COLO668 (cell line): ENCODE data around the gene CLK1.
A peak's percentile ranks its signal among the peaks of the same experiment; 100 is the strongest.
"Not testable (repeated sequence)": the region's sequence is repeated elsewhere in the genome, so short reads cannot be mapped to it uniquely, and the experiment has no call there.

ENCODE experiments used
- DNase-seq: peaks from one replicate; lab custom pipeline; 2025; ENCODE audit not compliant: unreplicated experiment; lab: John Stamatoyannopoulos, UW

Gene CLK1

DNA sequence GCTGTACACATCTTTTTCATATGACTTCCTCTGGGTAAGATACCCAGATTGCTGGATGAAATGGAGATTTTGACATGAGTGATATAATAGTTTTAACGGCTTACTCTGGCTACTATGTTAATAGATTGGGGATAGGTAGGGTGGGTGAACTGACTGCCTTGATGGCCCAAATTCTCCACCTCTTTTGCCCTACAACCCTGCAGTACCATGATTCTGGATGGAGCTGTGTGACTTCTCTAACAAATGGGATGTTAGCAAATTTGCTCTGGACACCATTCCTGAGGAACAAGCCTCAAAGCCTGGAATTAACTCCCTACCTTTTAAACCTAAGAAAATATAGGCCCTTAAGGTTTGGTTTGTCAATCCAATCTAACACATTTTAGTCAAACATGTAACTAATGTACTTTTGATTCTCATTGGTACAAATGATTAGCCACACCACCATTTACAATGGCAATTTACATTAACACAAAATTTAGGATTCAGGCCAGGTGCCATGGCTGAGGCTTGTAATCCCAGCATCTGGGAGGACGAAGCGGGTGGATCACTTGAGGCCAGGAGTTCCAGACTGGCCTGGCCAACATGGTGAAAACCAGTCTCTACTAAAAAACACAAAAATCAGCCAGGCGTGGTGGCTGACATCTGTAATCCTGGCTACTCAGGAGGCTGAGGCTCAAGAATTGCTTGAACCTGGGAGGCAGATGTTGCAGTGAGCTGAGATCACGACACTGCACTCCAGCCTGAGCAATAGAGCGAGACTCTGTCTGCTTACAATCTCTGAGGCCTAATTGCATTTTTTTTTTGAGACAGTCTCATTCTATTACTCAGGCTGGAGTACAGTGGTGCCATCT, 12.8 kb downstream of the CLK1 start:
- no peak for DNase-seq

DNA sequence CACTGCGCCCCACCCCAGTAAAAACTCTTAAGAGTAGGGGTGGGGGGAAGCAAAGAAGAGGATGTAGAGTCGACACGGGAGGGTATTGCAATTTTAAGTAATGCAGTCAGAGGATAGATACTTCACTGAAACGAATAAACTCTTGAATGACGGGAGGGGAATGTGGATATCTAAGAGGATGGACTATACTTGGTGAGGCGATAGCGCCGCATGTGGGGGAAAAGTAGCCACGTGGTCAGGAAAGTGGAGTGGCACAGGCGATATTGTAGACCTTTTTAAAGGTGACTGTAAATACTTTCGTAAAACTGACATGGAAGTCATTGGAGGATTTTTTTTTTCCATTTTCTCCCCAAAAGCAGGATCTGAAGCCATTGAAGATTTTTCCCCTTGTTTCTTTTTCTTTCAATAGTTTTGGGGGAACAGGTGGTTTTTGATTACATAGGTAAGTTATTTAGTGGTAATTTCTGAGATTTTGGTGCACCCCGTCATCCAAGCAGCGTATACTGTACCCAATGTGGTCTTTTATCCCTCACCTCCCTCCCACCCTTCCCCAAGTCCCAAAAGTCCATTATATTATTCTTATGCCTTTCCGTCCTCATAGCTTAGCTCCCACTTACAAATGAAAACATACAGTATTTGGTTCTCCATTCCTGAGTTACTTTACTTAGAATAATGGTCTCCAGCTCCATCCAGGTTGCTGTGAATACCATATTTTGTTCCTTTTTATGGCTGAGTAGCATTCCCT, 13.8 kb downstream of the CLK1 start:
- DNase-seq = no peak

DNA sequence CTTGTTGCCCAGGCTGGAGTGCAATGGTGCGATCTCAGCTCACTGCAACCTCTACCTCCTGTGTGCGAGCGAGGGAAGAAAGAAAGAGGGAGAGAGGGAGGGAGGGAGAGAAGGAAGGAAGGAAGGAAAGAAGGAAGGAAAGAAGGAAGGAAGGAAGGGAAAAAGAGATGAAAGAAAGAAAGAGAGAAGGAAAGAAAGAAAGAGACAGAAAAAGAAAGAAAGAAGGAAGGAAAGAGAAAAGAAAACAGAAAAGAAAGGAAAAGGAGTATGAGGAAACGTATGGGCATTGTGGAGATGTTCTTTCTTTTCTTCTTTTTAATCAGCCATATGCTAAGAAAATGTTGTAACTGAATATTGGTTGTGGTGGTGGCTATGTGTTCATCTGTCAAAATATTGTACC, 16.5 kb downstream of the CLK1 start:
- no peak for DNase-seq

DNA sequence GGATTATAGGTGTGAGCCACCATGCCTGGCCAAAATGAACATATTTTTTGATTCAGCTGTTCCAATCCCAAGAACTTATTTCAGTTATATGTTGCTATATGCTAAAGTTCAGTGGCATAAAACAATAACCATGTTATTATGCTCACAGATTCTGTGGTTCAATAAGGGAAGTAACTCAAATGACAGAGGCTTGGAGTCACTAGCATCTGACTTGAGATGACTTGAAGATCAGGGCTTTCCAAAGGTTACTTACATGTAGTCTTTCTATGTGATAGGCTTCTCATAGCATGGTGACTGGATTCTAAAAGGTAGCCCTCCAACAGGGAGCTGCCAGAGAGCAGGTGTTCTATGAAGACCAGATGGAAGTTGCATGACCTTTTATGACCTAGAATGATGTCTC, 17.2 kb downstream of the CLK1 start:
- DNase-seq = no peak

DNA sequence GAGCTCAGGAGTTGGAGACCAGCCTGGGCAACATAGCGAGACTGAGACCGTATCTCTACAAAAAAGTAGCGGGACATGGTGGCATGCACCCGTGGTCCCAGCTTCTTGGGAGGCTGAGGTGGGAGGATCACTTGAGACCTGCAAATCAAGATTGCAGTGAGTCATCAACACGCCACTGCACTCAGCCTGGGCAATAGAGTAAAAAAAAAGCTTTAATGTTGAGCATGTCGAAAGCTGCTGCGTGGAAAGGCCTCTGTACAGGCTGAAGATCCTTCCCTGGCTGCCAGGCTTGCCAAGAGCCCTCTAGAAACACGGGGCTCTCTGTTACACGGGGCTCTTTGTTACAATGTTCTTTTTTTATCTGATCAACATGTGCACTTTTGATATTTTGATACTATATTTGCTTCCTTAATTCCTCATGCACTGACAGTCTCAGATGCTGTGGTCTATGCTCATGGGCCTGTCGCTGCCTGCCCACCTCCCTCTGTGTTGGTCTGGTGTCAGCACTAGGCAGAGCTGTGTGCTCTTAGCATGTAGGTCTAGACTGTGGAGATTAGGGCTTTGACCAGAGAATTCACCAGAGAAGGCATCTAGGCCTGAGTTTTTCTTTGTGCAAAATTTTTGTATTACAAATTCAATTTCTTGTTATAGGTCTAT, 18.7 kb downstream of the CLK1 start:
- no peak for DNase-seq

DNA sequence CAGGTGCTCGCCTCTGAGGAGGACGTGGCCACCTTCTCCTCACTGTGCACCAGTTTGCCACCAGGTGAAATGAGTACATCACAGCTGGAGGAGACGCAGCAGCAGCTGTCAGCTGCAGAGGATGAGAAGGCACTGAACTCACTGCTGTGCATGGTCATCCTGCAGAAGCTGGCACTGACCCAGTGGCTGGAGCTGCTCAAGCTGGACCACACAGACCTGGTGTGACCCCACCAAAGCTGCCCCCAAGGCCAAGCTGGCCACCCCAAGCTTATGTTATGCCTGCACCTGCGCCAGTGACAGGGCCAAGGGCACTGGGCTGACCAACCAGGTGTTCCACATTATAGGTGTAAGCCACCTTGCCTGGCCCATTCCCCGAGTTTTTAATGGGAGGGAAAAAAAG, 19.3 kb downstream of the CLK1 start:
- no peak for DNase-seq

DNA sequence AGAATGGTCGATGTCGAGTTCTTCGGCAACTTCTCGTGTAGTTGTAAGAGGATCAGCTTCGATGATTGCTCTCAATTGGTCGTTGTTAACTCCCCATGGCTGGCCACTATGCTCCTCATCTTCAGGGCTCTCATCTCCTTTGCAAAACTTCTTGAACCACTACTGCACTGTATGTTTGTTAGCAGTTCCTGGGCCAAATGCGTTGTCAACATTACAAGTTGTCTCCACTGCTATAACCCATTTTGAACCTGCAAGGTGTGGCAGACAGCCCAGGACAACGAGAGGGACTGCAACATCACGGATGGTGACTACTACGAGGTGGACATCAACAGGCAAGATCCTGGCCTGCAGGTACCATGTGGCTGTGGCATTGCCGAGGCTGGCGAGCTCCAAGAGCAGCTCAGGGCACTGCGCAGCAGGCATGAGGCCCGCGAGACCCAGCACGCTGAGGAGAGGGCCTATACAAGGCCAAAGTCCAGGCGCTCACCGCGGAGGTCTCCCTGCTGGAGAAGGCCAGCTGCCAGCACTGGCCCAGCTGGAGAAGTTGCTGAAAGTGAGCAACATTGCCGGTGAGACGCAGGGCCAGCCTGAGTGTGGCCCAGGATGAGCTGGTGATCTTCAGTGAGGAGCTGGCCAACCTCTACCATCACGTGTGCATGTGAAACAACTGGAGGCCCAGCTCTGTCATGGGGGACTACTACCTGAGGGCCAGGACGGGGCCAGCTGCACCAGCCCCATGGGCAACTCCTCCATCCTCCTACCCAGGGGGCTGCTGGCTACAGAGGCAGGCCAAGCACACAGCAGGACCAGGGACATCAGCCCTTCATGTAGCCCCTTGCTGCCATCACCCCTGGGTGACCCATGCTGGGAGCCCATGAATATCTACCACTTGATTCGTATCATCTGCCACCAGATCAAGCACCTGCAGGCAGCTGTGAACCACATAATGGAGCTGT, 20.2 kb downstream of the CLK1 start:
- DNase-seq = no peak

DNA sequence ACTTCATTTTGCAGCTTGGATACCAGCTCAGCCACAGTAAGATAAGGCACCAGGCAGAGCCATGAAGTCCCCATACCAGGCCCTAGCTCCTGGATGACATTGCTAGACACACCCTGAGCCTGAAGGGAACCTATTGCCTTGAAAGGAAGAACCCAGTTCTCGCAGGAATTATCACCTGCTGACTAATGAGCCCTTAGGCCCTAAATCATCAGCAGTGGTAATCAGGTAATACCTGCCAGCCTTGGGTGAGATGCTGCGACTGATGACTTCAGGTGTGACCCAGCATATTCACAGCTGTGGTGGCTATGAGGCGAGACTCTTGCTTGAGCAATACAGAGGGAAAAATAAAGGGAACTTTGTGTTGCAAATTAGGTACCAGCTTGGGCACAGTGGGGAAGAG, 24.9 kb downstream of the CLK1 start:
- no peak for DNase-seq

DNA sequence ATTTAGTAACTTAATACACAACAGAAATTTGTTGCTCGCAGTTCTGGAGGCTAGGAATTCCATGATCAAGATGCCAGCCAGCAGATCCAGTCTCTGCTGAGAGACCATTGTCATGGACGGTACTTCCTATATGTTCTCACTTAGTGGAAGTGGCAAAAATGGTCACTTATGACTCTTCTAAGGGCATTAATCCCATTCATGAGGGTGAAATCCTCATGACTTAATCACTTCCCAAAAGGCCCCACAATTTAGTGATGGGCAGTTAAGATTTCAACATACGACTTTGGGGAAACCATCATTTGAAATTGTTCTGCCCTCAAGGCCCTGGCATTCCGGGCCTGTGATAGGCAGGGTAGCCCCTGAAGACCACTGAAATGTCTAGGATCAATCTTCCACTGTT, 29.8 kb downstream of the CLK1 start:
- DNase-seq = no peak

DNA sequence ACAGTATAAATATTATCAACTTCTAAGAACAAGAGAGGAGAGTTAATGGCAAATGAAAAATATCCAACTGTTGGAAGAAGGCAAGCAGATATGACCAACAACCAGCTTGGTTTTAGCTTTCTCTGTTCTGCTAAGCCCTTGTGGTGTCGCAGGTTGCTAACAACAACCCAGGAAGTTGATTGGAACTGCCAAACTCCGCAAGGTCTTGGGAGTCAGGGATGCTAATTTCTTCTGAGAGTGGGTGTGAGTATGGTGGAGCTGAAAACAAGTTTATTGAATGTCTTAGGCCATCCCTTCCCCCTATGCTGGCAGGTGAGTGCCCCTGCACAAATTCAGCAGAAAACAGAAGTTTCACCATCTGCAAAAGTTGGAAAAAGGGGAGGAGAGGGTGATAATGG, 35.2 kb downstream of the CLK1 start:
- no peak for DNase-seq

DNA sequence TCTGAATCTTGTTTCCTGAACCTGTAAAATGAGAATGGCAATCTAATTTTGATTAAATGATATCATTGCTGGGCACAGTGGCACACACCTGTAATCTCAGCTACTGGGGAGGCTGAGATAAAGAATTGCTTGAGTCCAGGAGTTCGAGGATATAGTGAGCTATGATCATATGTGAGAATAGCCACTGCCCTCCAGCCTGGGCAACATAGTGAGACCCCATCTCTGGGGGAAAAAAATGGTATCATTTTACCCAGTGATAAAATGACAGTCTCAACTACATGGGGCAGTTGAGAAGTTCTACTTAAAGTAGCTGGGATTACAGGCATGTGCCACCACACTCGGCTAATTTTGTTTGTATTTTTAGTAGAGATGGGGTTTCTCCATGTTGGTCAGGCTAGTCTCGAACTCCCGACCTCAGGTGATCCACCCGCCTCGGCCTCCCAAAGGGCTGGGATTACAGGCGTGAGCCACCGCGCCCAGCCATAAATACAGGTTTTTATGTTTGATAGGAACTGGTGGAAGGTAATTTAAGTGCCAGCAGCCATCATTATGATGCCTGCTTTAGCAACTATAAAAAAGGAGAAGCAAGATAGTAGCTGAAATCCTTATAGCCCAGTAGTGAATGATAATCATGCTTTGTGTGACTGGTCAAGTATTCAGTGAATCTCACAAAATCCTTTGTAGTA, 35.7 kb downstream of the CLK1 start:
- DNase-seq = no peak

DNA sequence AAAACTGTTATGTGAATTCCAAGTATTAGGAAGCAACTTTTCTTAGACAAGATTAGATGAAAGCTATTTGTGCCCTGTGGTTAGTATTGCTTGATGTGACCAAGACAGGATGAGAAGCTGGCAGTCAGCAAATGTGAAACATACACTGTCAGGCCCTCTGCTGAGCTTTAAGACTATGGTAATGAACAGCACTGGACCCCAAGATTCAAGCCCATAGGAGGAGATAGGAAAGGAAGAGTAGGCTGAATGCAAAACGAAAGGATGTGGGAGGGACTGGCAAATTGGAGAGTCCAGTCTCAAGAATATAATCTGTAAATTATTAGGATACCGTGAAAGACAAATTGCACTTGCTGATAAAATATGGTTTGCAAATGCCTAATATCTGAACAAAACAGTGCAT, 36.4 kb downstream of the CLK1 start:
- no peak for DNase-seq

DNA sequence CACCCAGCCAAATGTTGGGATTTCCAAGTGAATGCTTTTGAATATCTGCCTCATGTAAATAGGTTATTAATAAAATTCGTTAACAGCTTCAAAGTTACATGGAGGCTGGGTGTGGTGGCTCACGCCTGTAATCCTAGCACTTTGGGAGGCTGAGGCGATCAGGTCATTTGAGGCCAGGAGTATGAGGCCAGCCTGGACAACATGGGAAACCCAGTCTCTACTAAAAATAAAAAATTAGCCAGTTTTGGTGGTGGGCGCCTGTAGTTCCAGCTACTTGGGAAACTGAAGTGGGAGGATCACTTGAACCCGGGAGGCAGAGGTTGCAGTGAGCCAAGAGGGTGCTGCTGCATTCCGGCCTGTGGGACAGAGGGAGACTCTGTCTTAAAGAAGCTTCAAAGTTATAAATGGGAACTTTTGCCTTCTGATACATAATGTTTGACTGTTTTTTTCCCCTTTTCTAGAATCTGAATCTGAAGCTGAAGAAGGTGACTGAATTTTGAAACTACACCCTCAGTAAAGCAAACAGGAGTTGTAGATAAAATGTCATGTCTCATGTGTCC, 42.7 kb downstream of the CLK1 start:
- DNase-seq = no peak

DNA sequence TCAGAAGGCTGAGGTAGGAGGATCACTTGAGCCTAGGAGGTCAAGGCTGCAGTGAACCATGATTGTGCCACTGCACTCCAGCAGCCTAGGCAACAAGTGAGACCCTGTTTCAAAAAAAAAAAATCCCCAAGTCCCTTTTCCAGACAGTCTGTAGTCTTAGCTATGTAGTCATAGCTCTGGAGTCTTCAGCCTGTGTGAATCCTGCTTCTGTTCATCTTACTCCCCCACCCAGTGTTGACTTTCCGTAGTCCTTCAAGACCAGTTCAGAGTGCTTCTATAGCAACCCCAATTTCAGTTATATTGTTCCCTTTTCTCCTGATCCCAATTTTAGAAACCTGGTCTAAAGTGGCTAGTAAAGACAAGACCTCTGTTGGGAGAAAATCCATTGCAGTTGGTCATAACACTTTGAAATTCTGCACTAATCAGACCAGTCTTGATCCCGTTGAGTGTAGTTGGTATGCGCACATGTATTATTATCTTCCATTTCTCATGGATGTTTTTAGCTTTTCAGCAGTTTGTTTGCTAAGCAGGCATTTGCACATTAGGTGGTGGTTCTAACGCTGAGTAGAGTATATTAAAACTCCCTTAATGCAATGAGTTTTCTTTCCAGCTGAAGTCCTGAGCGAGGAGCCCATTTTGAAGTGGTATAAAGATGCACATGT, 43.8 kb downstream of the CLK1 start:
- DNase-seq = no peak

DNA sequence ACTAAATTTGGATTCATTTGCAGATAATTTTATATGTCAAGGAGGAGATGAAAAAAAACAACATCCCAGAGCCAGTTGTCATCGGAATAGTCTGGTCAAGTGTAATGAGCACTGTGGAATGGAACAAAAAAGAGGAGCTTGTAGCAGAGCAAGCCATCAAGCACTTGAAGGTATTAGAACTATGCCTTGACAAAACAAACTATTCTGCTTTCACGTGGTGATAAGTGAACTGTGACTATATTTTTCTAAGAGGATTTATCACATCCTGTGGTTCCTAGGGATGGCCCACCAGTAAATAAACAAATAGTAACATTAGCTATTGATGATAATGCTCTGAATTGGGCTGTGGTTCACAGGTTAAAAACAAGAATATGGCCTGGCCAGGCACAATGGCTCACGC, 45.7 kb downstream of the CLK1 start:
- DNase-seq = not testable (repeated sequence)

DNA sequence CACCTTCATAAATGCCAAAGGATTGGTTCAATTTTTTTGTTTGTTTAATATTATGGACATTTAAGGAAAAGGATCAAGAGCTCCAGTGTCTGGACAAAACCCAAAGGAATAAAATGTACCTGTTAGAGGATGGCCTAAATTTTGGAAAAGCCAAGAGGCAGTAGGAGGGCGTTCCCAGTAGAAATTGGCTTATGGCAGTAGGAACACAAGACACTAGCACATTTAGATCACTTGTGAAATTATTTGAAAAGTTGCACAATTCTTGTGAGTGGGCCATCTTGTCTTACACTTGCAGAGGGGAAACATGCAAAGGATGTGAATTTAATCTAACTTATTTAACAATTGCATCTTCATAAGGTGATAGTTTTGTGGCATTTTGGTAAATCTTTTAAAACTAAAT, 49.5 kb downstream of the CLK1 start:
- DNase-seq = no peak

DNA sequence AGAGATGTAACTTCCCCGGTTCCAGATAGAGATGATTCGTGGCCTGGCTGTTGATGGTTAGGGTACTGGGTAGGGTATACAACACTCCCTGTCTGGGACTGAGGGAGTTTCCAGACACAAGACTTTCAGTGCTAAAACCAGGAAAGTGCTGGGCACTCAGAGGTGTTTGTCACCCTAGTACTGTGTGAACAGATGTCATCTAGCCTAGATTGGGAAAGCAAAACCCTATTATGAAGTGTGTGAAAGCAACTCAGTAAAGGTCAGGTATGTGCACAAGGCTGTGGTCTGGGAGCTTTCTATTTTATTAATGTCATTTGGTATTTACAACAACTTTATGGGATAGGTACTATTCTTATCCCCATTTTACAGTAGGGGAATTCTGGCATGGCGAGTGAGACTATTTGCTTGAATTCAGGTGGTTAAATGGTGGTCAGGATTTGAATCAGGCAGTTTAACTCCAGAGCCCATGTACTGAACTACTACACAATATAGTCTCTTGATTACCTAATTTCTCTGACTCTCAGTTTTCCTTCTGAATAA, 50.1 kb downstream of the CLK1 start:
- no peak for DNase-seq

DNA sequence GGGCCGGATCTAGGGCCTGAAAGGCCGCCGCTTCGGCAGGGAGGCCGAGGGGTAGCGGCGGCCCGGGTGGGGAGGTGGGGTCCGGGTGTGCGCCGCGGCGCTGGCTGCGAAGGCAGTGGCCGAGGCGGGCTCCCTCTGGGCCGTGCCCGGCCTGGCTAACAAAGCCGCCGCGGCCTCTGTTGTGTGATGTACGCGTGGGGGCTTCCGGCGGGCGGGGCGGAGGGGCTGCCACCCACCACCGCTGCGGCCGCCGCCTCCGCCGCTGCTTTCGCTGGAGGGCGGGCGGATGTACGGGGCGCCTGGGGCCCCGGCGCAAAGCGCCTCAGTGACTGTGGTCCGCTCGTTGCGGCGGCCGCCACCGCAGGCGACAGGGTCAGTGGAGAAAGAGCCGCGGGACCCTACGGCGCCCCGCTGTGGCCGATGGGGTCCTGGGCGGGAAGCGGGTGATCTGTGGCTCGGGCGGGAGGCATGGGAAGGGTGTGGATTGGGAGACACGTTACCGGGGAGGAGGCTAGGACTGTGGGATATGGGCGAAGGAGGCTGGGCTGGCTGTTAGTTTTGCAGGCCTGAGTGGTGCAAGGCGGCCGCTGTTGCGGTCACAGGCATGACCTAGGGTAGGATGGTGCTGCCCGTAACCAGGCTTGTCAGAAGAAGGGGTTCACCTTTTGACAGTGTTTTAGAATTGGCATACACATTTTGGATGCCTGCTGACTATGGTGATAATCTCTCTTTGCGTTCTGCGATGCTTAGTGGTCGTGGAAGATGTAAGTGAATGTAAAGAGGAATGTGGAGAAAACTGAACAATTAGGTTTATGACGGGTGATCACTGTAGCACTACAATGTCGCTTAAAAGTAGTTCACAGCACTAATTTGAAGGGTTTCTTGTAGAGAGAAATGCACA, 52.1 kb downstream of the CLK1 start:
- peak; percentile 88 for DNase-seq
